ENCODE data around the gene QSOX2.

Gene QSOX2

DNA sequence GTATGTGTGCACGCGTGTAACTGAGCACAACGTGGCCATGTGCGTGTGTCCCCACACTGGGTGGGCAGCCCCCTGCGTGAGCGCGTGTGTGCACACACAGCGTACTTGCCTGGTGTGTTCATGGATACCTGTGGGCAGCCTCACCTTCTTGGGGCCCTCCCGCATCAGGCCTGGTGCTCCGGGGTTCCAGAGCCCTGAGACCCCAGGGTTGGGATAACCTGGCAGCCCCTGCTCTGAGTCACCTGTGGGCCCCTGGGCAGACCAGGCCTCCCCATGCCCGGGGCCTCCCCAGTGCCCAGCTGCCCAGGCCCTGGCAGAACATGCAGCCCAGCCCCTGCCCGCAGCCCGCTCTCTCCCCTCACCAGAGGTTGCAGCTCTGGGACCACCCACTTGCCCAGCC lies 65.9 kb downstream of the QSOX2 start:
- H3K4me3 ChIP-seq (ENCODE audit: low read depth, low read length): no peak overlapping the region
- TF ChIP-seq, protein P1, sequence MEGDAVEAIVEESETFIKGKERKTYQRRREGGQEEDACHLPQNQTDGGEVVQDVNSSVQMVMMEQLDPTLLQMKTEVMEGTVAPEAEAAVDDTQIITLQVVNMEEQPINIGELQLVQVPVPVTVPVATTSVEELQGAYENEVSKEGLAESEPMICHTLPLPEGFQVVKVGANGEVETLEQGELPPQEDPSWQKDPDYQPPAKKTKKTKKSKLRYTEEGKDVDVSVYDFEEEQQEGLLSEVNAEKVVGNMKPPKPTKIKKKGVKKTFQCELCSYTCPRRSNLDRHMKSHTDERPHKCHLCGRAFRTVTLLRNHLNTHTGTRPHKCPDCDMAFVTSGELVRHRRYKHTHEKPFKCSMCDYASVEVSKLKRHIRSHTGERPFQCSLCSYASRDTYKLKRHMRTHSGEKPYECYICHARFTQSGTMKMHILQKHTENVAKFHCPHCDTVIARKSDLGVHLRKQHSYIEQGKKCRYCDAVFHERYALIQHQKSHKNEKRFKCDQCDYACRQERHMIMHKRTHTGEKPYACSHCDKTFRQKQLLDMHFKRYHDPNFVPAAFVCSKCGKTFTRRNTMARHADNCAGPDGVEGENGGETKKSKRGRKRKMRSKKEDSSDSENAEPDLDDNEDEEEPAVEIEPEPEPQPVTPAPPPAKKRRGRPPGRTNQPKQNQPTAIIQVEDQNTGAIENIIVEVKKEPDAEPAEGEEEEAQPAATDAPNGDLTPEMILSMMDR (IDR thresholded peaks at IDR 0.05; ENCODE audit: low read depth, low read length, missing control alignments): no peak
- in situ Hi-C loops (cut with HindIII; ENCODE audit: low sequenced_read_pairs): no loop called here
- DNase-seq (ENCODE audit: low read depth): no peak

DNA sequence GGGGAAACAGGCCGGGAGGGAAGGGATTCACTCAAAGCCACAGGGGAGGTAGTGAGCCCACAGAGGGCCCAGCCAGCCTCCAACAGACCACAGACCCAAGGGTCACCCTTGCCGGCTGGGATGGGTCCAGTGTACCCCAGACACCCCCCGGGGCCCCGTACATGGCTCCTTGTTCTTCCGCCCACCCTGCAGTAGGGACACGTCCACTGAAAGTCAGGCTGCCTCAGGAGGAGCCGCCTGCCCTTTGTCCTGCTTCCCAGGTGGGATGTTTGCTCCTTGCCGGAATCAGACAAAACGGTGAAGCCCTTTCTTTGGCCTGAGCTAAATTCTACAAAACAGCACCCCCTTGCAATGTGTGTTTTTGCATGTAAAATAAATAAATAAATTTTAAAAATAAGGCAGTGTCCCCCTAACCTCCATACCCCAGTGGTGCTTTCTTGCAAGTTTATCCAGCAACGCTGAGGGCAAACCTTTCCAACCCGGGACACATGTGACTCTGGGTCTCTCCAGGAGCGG lies 66.5 kb downstream of the QSOX2 start:
- no peak overlapping the region for H3K4me3 ChIP-seq (ENCODE audit: low read depth, low read length)
- DNase-seq (ENCODE audit: low read depth): no peak
- in situ Hi-C loops (cut with HindIII; ENCODE audit: low sequenced_read_pairs): no loop called here
- TF ChIP-seq, protein P1 (IDR thresholded peaks at IDR 0.05; ENCODE audit: low read depth, low read length, missing control alignments): no peak

DNA sequence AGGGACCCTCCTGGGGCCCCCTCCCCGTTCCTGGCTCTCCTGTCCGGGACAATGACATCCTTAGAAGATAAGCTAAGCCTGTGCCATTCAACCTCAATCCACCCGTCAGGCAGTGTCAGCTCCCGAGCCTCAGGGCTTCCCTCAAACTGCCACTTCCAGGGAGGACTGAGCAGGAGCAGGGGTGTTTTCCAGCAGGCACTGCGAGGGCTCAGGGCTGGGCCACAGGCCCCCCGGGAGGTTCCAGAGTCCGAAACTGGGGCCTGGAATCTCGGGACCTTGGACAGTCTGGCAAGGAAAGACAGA lies 66.9 kb downstream of the QSOX2 start:
- in situ Hi-C loops (cut with HindIII; ENCODE audit: low sequenced_read_pairs): no loop called here
- H3K4me3 ChIP-seq (ENCODE audit: low read depth, low read length): no peak overlapping the region
- TF ChIP-seq, protein P1 (IDR thresholded peaks at IDR 0.05; ENCODE audit: low read depth, low read length, missing control alignments): no peak
- no peak for DNase-seq (ENCODE audit: low read depth)

DNA sequence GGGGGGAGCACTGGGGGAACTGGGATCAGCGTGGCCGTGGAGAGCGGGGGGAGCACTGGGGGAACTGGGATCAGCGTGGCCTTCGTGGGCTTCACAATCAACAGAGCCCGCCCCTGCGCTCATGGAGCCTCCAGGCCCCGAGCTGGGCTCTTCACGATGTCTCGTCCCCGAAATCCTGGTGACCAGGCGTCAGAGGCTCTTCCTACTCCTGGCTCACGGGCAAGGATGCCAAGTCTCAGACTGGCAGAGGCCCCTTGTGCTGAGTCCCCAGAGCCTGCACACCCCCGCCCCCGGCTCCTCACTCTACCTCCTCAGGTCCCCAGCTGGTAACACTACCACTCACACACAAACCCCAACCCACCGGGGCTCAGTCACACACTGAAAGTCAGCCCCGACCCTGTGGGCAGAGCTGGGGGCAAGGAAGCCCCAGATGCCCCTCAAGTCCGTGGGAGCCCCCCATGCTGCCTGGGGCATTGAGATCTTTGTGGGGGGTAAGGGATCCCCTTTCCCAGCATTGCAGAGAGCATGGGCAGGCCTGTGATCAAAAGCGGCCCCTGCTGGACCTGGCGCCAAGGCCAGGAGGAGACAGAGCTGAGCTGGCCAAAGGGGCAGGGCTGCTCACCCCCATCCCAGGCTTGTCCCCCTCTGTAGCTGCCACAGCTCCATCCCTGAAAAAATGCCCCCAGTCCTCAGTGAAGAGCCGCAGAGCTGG lies 67.4 kb downstream of the QSOX2 start:
- in situ Hi-C loops (cut with HindIII; ENCODE audit: low sequenced_read_pairs): no loop called here
- no peak overlapping the region for H3K4me3 ChIP-seq (ENCODE audit: low read depth, low read length)
- DNase-seq (ENCODE audit: low read depth): no peak
- TF ChIP-seq, protein P1 (IDR thresholded peaks at IDR 0.05; ENCODE audit: low read depth, low read length, missing control alignments): no peak

DNA sequence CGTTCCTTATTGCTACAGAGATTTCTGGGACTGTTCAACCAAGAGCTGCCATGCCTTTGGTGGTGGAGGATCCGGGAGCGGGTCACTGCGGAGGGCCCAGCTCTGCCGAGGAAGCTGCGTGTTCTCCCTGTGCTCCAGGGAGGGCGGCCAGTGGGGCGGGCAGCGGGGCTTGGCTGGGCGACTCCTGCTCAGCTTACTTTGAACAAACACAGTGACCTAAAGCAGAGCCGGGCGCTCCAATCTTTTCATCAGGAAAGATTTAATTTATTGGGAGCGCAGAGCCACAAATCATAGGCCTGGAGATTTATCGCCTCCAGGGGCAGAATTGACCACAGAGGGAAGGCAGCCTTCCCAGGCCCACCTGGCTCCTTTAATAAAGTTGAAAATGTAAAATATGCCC lies 68.4 kb downstream of the QSOX2 start:
- DNase-seq (ENCODE audit: low read depth): no peak
- in situ Hi-C loops (cut with HindIII; ENCODE audit: low sequenced_read_pairs): no loop called here
- TF ChIP-seq, protein P1 (IDR thresholded peaks at IDR 0.05; ENCODE audit: low read depth, low read length, missing control alignments): no peak
- no peak overlapping the region for H3K4me3 ChIP-seq (ENCODE audit: low read depth, low read length)

DNA sequence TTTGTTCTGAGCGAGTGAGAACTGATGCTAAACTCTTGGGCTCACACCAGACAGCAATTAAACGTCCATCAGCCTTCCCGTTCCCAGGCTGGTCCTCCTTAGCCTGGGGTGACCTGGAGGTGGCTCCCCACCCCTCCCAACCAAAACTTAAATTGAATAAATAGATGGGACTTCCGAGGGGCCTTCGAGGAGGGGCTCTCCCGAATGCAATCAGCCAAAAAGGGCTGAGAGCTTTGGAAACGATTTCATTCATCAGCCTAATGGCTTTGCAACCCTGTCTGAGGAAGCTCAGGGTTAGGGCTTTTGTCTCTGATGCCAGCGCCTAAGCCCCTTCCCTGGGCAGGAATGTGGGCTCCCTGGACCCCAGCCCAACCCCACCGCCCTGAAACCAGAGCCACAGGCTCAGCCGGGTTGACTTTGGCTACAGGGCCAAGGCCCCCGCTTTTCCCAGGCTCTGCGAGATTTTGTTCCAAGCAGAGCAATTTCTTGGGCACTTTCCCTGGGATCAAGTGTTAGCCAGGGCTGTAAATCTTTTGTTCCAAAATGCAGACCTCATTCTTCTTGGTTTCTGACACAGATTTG lies 69.9 kb downstream of the QSOX2 start:
- H3K4me3 ChIP-seq (ENCODE audit: low read depth, low read length): no peak overlapping the region
- in situ Hi-C loops (cut with HindIII; ENCODE audit: low sequenced_read_pairs): no loop called here
- DNase-seq (ENCODE audit: low read depth): no peak
- TF ChIP-seq, protein P1 (IDR thresholded peaks at IDR 0.05; ENCODE audit: low read depth, low read length, missing control alignments): no peak
